ENCODE measurements around the gene NEB.

The NEB gene

GRCh38 chr2:151556121-151556520, 178.2 kb downstream of the NEB start:
- no peak for DNase-seq (ENCODE audit: low read depth in 3 of 3)

DNA sequence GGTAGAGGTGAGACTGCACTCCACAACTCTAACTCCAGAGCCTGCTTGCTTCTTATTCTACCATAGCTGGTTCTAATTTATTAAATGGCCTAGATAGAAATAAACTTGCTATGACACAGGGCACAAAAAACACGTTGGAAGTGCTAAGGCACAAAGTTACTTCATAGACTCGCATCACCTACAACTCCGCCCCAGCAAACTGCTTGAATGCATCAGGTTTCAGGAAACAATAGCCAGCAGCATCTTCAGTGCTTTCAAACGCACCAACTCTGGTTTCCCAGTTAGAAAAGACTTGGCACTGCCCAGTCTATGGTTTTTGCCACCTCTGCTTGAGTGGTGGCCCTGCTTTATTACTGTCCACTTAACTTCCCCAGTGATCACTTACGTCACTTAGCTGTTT, 182.0 kb downstream of the NEB start:
- DNase-seq (ENCODE audit: low read depth in 3 of 3), result no peak

DNA sequence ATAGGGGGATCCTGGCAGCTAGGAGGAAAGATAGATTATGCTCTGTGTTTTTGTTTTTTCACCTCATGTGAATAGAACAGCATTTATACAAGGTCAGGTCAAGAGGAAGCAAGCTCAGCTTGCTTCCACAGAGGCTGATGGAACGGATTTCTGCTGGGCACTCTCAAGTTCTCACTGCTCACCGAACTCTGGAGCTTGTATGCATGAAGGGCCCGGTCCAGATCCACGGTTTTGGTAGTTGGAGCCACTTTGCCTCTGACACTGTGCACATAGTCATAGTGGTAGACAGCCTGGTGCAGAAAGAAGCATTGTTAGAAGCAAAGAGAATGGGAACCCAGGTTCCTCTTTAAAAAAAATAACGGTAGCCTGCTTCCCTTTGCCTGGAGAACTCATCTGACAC, 182.7 kb downstream of the NEB start:
- DNase-seq (ENCODE audit: low read depth in 3 of 3), result no peak

- DNase-seq (ENCODE audit: low read depth in 3 of 3), result no peak
Measured at GRCh38 chr2:151549191-151549590, 185.1 kb downstream of the NEB start.

GRCh38 chr2:151544449-151544848, 189.8 kb downstream of the NEB start:
- no peak for DNase-seq (ENCODE audit: low read depth in 3 of 3)

DNA sequence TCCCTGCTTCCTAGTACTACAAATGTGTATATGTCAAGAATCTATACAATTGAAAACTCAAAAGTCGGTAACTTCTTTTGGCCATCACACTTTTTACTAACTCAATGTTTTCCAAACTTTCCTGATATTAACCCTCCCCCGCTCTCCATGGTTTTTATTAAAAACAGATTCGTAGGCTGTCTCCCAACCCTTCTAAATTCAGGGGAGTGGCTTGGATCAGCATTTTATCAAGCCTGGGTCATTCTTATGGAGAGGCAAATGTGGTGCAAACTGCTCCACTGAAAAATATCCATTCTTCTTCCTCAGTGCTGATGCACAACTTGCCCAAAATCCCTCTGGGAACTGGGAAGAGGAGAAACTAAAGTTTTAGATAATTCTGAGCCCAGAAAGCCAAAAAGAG, 190.4 kb downstream of the NEB start:
- DNase-seq (ENCODE audit: low read depth in 3 of 3), result no peak

DNA sequence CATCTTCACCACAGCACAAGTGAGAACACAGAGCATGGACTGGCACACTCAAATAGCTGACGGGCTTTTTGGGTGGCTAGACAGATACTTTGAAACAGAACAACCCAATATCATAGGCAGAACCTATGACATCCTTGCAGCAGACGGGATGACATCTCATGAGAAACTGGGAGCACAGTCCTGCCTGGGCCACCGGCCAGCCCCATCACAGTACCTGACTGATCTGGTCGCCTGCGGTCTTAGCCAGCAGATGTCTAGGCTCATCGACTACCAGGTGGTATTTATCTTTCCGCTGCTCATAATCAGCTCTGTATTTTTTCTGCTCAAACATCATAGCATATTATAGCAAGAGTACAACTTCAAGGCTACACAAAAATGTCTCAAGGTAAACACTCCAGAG, 200.3 kb downstream of the NEB start:
- no peak for DNase-seq (ENCODE audit: low read depth in 3 of 3)

GRCh38 chr2:151533127-151533526, 201.1 kb downstream of the NEB start:
- DNase-seq (ENCODE audit: low read depth in 3 of 3), result no peak

- no peak for DNase-seq (ENCODE audit: low read depth in 3 of 3)
Measured at GRCh38 chr2:151526572-151527090, 207.6 kb downstream of the NEB start.

- no peak for DNase-seq (ENCODE audit: low read depth in 3 of 3)
Measured at GRCh38 chr2:151525821-151526373, 208.4 kb downstream of the NEB start.

GRCh38 chr2:151523850-151524249, 210.4 kb downstream of the NEB start:
- DNase-seq (ENCODE audit: low read depth in 3 of 3), result no peak

- no peak for DNase-seq (ENCODE audit: low read depth in 3 of 3)
Measured at GRCh38 chr2:151522556-151522955, 211.7 kb downstream of the NEB start.

DNA sequence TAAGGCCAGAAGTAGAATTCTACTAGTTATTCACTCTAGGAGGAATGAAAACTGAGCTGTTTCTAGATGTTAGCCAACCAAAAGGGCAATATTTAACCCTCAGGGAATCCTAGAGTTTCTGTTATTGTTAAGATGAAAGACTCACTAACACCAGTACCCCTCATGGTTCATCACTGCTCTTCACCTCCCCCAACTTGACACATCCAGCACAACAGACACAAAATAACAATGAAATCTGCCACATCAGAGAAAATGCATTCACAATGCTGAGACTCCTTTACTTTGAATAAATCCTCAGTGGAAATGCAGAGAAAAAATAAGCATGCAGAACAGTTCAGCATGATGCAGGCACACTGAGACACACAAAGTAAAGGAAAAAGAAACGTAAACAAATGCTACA, 213.3 kb downstream of the NEB start:
- no peak for DNase-seq (ENCODE audit: low read depth in 3 of 3)

GRCh38 chr2:151518802-151519201, 215.5 kb downstream of the NEB start:
- DNase-seq (ENCODE audit: low read depth in 3 of 3), result no peak

DNA sequence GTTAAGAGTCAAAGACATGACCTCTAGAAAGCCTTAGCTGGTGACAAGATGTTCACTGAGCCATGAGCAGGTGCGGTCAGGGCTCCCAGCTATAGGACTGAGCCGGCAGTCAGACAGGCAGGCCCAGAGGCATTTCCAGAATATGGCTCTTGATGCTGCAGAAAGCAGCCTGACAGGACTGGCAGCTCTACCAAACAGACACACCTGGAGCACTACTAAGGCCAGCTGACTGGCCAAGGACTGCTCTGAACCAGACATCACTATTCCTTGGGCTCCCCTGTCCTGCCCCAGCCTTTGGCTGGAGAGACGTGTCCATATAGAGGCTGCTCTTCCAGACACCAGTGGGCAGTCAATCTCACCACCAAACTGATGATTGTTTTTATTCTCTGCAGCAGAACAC, 225.8 kb downstream of the NEB start:
- DNase-seq (ENCODE audit: low read depth in 3 of 3), result no peak

DNA sequence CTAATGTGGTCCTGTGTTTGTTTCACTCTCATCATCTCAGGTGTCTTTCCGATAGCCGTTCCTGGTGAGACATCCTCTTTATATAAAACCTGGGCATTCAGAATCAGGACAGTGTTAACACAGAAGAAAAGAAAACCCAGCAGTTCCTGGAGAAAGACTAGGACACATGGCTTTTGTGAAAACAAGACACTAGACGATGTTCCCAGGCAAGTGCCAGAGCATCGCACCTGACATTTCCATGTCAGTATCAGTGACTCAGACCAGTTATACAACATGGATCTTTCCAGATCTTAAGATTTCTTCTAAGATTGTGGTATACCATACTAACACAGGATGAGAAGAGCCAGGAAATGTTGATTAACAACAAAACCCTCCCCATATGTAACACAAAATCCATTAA, 228.1 kb downstream of the NEB start:
- no peak for DNase-seq (ENCODE audit: low read depth in 3 of 3)

DNA sequence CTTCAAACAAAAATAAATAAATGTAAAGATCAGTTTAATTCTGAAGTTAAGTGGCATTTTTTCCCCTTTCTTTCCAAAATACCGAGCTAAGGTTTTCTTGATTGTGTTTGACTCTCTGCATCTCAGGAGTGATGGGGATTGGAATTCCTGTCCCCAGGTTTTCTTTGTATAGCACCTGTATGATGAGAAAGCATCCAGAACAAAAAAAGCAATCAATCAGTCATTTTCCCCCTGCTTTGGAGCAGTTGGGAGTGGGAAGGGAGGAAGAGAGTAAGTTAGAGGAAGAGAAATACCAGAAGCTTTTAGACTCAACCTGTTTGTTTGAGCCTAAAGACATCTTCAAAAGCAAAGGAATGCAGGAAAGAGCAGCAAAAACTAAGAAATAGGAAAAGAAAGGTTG, 236.1 kb downstream of the NEB start:
- DNase-seq (ENCODE audit: low read depth in 3 of 3), result no peak

DNA sequence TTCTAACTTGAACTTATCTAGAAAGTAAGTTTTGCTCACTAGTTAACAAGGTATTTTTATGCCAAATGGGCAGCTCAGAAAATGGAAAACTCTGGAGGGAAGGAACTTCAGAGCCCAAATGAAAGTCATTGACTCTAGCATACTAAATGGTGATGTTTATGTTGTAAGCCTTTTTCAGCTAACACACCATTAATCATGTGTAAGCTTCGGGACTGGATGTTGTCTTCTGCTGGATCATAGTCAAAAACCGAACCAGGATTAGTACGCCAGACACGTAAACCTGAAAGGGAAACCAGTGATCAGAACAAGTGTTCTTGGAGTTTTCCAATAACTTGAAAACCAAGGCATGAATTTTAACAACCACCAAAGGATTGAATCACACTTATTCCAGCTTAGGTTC, 242.8 kb downstream of the NEB start:
- DNase-seq (ENCODE audit: low read depth in 3 of 3), result no peak

- DNase-seq (ENCODE audit: low read depth in 3 of 3), result no peak
Measured at GRCh38 chr2:151490276-151490675, 244.0 kb downstream of the NEB start.

- DNase-seq (ENCODE audit: low read depth in 3 of 3), result no peak
Measured at GRCh38 chr2:151486053-151486452, 248.2 kb downstream of the NEB start.

GRCh38 chr2:151484100-151484499, 250.2 kb downstream of the NEB start:
- no peak for DNase-seq (ENCODE audit: low read depth in 3 of 3)

DNA sequence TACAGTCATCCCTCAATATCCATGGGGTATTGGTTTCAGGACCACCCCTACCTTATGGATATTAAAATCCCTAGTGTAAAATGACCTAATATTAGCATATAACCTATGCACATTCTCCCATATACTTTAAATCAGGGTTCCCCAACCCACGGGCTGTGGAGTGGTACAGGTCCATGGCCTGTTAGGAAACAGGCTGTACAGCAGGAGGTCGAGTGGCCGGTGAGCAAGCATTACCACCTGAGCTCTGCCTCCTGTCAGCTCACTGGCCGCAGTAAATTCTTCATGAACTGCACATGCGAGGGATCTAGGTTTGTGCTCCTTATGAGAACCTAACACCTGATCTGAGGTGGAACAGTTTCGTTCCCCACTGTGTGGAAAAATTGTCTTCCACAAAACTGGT, 250.7 kb downstream of the NEB start:
- no peak for DNase-seq (ENCODE audit: low read depth in 3 of 3)

GRCh38 chr2:151482171-151482725, 252.0 kb downstream of the NEB start:
- DNase-seq (ENCODE audit: low read depth in 3 of 3), result peak in 2 of 3 experiments; percentile 7 to 12

GRCh38 chr2:151481744-151482143, 252.5 kb downstream of the NEB start:
- DNase-seq (ENCODE audit: low read depth in 3 of 3), result peak in 2 of 3 experiments; percentile 4 to 16
